Vagina (tissue), 2 donors: ENCODE data around the gene PTPRB. TPM values are rescaled to one million over a fixed set of nuclear protein-coding genes. Genes with fewer than 3 reads are reported as not detected.

ENCODE experiments used
- DNase-seq, 2 donors: peaks; one replicate each; pipeline ENCODE4 v3.0.0-alpha.2; 2017; ENCODE audit errors: extremely low spot score in 2 of 2
- H3K27ac ChIP-seq: fragments of 200-600 bp; sonication (generic); one replicate; pipeline ENCODE4 v1.5.1; 2019
- H3K27me3 ChIP-seq: fragments of 200-600 bp; sonication (generic); one replicate; pipeline ENCODE4 v1.5.1; 2019
- H3K36me3 ChIP-seq, 2 donors: fragments of 200-600 bp; sonication (generic); one replicate each; pipeline ENCODE4 v1.5.1; 2017 to 2019
- H3K4me1 ChIP-seq: fragments of 200-600 bp; sonication (generic); one replicate; pipeline ENCODE4 v1.5.1; 2019
- H3K4me3 ChIP-seq, 2 donors: fragments of 200-600 bp; sonication (generic); 1 replicate in 1 of 2; 2 replicates in 1 of 2; pipeline ENCODE4 v1.5.1; 2016 to 2019
- H3K9me3 ChIP-seq: fragments of 200-600 bp; sonication (generic); one replicate; pipeline ENCODE4 v1.5.1; 2019
- POLR2A ChIP-seq, 2 donors: fragments of 450-650 bp; IDR thresholded peaks; one replicate each; pipeline ENCODE4 v1.6.1; 2017; ENCODE audit warnings: antibody characterized with exemption in 2 of 2, mild to moderate bottlenecking in 2 of 2, moderate library complexity in 2 of 2
- POLR2AphosphoS5 ChIP-seq, 2 donors: sonication (generic); formaldehyde crosslinking; IDR thresholded peaks; one replicate each; pipeline ENCODE4 v1.9.0; 2017; ENCODE audit warnings: antibody characterized with exemption in 2 of 2, mild to moderate bottlenecking in 2 of 2, low read depth in 1 of 2; ENCODE audit not compliant: insufficient read depth in 1 of 2
- intact Hi-C: fragments of 100-400 bp; cut with DNase I; formaldehyde crosslinking; loops from one replicate; pipeline ENCODE4 v1.15.1; 2023
- total RNA-seq: library from RNA; depleted of rRNA; stranded (reverse); fragments of >200 nt; gene quantifications from one replicate; pipeline ENCODE4 v1.2.3, GENCODE V29; 2016
- TF ChIP-seq, protein P1 (sequence below), 3 experiments: fragments of 450-650 bp in 2 of 3; fragments of 200-600 bp in 1 of 3; sonication (generic) in 1 of 3; IDR thresholded peaks; one replicate each; pipeline ENCODE4 v1.5.1; 2017 to 2019; ENCODE audit warnings: antibody characterized with exemption in 3 of 3, mild to moderate bottlenecking in 2 of 3, moderate library complexity in 2 of 3

Gene PTPRB
- total RNA-seq, 1 donor from 2014 or later = 21.9 TPM

DNA sequence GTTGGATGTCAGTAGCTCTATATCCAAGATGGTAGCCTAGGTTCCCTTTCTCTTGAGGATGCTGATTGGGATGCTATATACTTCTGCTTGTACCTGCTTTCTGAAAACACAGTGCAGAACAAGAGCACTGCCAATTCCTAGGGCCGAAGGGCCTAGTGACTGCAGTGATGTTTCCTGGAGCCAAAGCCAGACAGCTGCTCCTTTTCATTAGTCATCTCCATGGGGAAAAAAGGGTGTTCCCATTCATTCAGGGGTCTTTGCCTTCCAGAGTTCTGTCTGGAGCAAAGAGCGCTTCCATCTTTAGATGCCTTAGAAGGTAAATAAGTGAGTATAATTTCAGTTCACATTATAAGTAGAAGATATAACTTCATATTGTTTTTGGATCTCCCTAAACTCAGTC lies 85.5 kb downstream of the PTPRB start:
- TF ChIP-seq POLR2A (IDR thresholded peaks at IDR 0.05) (no peak), POLR2AphosphoS5 (IDR thresholded peaks at IDR 0.05; ENCODE audit: insufficient read depth in 1 of 2, low read depth in 1 of 2) (no peak)
- TF ChIP-seq, protein P1, sequence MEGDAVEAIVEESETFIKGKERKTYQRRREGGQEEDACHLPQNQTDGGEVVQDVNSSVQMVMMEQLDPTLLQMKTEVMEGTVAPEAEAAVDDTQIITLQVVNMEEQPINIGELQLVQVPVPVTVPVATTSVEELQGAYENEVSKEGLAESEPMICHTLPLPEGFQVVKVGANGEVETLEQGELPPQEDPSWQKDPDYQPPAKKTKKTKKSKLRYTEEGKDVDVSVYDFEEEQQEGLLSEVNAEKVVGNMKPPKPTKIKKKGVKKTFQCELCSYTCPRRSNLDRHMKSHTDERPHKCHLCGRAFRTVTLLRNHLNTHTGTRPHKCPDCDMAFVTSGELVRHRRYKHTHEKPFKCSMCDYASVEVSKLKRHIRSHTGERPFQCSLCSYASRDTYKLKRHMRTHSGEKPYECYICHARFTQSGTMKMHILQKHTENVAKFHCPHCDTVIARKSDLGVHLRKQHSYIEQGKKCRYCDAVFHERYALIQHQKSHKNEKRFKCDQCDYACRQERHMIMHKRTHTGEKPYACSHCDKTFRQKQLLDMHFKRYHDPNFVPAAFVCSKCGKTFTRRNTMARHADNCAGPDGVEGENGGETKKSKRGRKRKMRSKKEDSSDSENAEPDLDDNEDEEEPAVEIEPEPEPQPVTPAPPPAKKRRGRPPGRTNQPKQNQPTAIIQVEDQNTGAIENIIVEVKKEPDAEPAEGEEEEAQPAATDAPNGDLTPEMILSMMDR (IDR thresholded peaks at IDR 0.05) = no peak
- intact Hi-C loops = no loop called here
- no peaks in the 10 kb centered on the region for H3K4me1 ChIP-seq
- no peaks in the 10 kb centered on the region for H3K9me3 ChIP-seq
- no peak overlapping the region for H3K4me3 ChIP-seq
- H3K36me3 ChIP-seq = no peaks in the 10 kb centered on the region
- H3K27ac ChIP-seq = no peak overlapping the region
- H3K27me3 ChIP-seq = no peaks in the 10 kb centered on the region
- DNase-seq = no peak

DNA sequence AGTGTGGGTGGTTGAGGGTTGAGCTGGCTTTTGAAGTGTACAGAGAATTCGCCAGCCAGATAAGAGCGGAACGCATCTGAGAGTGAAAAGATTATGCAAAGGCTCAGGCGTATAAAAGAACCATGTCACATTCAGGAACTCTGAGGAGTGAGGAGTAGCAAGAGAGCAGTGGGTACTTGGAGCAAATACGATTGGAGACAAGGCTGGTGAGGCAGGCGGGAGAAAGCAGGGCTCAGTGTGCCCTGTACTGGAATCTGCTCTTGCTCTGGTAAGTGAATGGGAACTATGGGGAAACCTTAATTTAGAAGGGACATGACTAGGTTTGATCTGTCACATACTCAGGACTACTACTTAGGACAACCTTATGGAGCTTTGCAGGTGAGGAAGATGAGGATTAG lies 87.0 kb downstream of the PTPRB start:
- no peaks in the 10 kb centered on the region for H3K9me3 ChIP-seq
- H3K27me3 ChIP-seq = no peaks in the 10 kb centered on the region
- no peak overlapping the region for H3K27ac ChIP-seq
- TF ChIP-seq, protein P1 (IDR thresholded peaks at IDR 0.05) = no peak
- TF ChIP-seq POLR2A (IDR thresholded peaks at IDR 0.05) (no peak), POLR2AphosphoS5 (IDR thresholded peaks at IDR 0.05; ENCODE audit: insufficient read depth in 1 of 2, low read depth in 1 of 2) (no peak)
- DNase-seq = no peak
- no peaks in the 10 kb centered on the region for H3K36me3 ChIP-seq
- intact Hi-C loops = no loop called here
- H3K4me3 ChIP-seq = no peak overlapping the region
- no peaks in the 10 kb centered on the region for H3K4me1 ChIP-seq

DNA sequence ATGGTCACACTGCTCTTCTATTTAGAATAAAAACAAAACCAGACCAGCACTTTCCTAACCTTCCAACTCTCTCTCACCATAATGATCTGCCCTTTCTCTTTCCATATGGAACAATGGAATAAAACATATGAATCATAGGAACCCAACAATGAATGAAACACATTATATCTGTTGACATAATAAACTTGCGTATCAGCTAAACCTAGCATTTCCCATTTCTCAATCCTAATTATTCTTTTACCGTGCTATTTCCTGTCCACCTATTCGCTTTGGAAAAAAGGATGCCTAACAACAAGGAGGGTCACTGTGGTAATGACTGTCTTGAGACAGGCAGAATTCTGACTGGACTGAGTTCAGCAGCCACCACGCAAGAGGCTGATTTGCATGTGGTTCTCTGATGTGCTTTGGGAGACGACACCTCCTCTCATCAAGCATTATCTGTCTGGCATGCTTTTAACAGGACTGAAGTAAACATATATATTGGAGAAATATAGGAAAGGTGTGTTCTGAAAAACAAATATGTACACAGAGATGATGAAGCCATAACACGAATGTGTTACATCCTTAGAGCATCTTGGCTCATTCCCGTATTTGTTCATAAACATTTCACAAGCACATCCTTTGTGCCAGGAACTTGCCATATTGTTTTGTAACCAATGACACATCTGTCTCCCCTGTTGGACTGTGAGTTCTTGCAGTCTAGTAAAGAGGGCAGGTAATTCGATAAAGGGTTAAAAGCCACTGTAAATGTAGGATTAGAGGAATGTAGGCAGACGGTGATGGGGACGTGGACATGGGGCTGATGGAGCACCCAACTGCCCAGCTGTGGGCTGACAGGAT lies 87.7 kb downstream of the PTPRB start:
- Histone ChIP-seq H3K27me3 (no peaks in the 10 kb centered on the region), H3K4me3 (no peak overlapping the region), H3K9me3 (no peaks in the 10 kb centered on the region), H3K36me3 (no peaks in the 10 kb centered on the region), H3K4me1 (no peaks in the 10 kb centered on the region), H3K27ac (no peak overlapping the region)
- DNase-seq = no peak
- intact Hi-C loops = no loop called here
- TF ChIP-seq POLR2AphosphoS5 (IDR thresholded peaks at IDR 0.05; ENCODE audit: insufficient read depth in 1 of 2, low read depth in 1 of 2) (no peak), POLR2A (IDR thresholded peaks at IDR 0.05) (no peak)
- TF ChIP-seq, protein P1 (IDR thresholded peaks at IDR 0.05) = no peak

DNA sequence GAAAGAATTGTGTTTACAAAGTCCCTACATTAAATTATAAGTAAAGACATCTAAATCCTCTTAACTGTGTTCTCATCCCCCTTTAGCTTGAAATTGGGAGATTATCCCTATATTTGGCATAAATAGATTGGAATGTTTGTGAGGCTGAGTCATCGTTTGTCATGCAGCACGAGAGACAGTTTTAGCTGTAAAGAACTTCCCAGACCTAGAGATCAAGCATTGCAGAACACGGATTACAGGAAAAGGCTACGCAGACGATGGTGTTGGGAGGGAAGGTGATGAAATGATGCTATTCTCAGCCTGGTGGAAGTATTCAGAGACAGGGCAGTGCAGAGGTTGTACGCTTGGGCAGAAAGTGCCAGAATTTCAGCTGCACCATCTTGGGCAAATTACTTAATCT lies 93.8 kb downstream of the PTPRB start:
- peaks cover 4% of the 10 kb centered on the region for H3K4me1 ChIP-seq
- H3K4me3 ChIP-seq = no peak overlapping the region
- no peak overlapping the region for H3K27ac ChIP-seq

More for the DNA sequence above, 93.8 kb downstream of the PTPRB start:
- DNase-seq = no peak
- Histone ChIP-seq H3K9me3 (no peaks in the 10 kb centered on the region), H3K27me3 (no peaks in the 10 kb centered on the region), H3K36me3 (no peaks in the 10 kb centered on the region)
- TF ChIP-seq POLR2AphosphoS5 (IDR thresholded peaks at IDR 0.05; ENCODE audit: insufficient read depth in 1 of 2, low read depth in 1 of 2) (no peak), POLR2A (IDR thresholded peaks at IDR 0.05) (no peak)
- TF ChIP-seq, protein P1 (IDR thresholded peaks at IDR 0.05) = no peak
- intact Hi-C loops = no loop called here
